Heart left ventricle (tissue), 13 donors: ENCODE measurements around the gene ATAT1.

Source experiments
- CTCF ChIP-seq, 12 donors: fragments of 200-600 bp; sonication (generic) in 4 of 12; IDR thresholded peaks; one replicate each; pipeline versions ENCODE4 v1.5.0 to v1.8.0; 2018 to 2022; ENCODE audit warnings: antibody characterized with exemption in 12 of 12, mild to moderate bottlenecking in 5 of 12
- POLR2A ChIP-seq, 2 donors: fragments of 450-650 bp; IDR thresholded peaks; one replicate each; pipeline ENCODE4 v1.6.1; 2017; ENCODE audit warnings: antibody characterized with exemption in 2 of 2, mild to moderate bottlenecking in 2 of 2, moderate library complexity in 2 of 2
- donor health status: ischemic (EF 13 %, LVEDD 7.1; RV severe dilation, severe dysfunction).
- donor health status: DM: no; HTN: yes; CAD: no.
- donor health status: DM: no; HTN: no; CAD: no.
- donor health status: ischemic (EF 25% LVEDD 6.9; RV normal size, moderate dysfunction).
- donor health status: ischemic (EF 25% LVEDD 5.7; RV mildly dilated, moderate dysfunction).
- donor health status: ischemic (EF 35%, LVEDD 5.7; RV mildly dilated, moderate dysfunction).
- donor health status: nonischemic (EF 11% LVEDD 7.7; RV severe dilation, severe dysfunction).
- donor health status: DM: yes; HTN: yes; CAD: no.
- donor health status: PGD.
- donor health status: ischemic (EF 29% LVEDD 5.4; RV normal size, mild dysfunction).
- donor health status: nonischemic (EF 23%, LVEDD 6.1; RV moderate dilation, normal function).

GRCh38 chr6:30610065-30610464 is 16.6 kb upstream of the ATAT1 start:
- TF ChIP-seq CTCF (IDR thresholded peaks at IDR 0.05), result no peak
- TF ChIP-seq POLR2A (IDR thresholded peaks at IDR 0.05), result no peak
